ENCODE measurements around the gene DBH. TPM values are rescaled to one million over a fixed set of nuclear protein-coding genes. Genes with fewer than 3 reads are reported as not detected.

Gene DBH
- total RNA-seq, 1 donor from 2014 or later, result not detected

DNA sequence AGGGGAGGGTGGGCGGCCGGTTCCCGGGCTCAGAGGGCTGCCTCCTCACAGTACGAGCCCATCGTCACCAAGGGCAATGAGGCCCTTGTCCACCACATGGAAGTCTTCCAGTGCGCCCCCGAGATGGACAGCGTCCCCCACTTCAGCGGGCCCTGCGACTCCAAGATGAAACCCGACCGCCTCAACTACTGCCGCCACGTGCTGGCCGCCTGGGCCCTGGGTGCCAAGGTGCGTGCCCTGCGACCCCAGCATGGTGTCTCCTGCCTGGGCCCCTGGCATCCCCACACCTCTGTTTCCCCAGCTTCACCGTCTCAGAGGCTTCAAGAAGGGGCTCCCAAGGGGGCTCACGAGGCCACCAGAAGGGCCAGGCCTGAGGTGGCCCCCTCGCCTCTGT is 7.2 kb downstream of the DBH start:
- no peak for DNase-seq (ENCODE audit: low read depth in 2 of 2)

DNA sequence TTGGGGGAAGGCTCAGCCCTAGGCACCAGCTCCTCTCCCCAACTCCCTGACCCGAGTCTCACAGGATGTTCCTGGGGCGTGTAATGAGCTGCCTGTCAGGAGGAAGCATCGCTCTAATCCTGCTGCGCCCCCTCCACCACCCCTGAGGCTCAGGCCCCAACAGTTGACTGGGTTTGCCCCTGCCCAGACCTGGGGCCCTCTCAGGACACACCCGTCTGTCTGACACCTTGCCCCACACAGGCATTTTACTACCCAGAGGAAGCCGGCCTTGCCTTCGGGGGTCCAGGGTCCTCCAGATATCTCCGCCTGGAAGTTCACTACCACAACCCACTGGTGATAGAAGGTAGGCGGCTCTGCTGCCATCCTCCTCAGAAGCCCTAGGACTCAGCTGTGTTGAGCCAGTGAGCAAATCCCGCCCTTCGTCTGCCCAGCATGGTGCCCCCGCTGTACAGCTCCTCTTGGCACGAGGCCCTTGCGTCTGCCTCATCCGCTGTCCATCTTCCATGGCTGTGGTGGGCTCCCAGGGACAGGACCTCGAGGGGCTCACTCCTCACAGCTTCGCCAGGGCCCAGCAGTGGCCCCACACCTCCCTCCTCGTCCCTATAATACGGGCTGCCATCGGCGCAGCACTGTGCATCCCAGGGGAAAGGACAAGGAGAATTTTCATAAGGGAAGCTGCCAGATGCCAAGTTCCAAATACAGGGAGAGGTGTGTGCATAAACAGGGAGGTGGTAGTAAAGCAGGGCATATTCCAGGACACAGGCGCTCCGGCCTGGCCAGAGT is 8.0 kb downstream of the DBH start:
- no peak for DNase-seq (ENCODE audit: low read depth in 2 of 2)

DNA sequence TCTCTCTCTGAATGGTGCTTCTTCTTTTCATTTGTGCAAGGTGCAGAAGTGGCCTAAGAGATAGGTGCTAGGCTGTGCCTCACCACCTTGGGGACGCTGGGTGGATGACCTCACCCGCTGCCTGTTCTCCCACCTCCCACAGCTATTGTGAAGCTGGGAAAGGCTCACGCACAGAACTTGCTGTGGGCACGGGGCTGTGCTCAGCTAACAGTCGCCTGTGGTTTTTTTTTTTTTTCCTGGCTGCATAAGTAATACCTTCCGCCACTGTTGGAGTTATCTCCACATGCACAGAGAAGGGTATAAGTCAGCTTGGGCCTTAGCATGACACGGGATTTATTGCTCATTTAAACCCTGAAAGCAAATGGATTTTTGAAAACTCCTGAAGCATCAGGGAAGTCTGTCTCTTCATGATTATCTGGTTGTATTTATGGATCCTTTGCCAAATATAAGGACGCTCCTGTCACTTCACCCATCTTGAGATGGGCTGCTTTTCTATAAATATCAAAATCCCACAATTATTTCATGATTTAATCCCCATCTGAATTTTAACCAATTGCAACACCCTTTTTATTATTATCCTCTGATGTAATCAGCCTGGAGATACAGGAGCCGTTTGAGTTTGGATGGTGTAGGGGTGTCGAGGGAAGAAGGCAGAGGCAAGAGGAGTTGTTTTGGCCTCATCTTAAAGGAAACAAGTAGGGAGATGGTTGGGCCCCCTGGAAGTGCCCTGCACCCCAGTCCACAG is 9.0 kb downstream of the DBH start:
- no peak for DNase-seq (ENCODE audit: low read depth in 2 of 2)

DNA sequence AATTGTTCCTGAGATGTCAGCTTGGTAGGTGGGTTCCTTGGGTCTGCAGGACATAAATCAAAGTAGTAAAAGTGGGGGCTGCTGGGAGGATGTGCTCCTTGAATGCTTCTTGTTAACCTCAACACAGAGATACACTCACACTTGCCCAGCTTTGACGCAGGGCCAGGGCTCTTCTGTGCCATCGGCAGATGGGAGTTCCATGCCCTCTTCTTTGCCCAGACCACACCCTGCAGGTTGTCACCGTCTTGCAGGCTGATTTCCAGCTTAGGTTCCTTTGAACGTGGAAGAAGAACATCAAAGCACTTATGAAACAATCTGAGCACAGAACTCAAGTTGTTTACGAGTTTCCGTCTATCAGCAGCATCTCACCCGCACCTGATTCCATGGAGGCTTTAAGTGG is 11.0 kb downstream of the DBH start:
- no peak for DNase-seq (ENCODE audit: low read depth in 2 of 2)

DNA sequence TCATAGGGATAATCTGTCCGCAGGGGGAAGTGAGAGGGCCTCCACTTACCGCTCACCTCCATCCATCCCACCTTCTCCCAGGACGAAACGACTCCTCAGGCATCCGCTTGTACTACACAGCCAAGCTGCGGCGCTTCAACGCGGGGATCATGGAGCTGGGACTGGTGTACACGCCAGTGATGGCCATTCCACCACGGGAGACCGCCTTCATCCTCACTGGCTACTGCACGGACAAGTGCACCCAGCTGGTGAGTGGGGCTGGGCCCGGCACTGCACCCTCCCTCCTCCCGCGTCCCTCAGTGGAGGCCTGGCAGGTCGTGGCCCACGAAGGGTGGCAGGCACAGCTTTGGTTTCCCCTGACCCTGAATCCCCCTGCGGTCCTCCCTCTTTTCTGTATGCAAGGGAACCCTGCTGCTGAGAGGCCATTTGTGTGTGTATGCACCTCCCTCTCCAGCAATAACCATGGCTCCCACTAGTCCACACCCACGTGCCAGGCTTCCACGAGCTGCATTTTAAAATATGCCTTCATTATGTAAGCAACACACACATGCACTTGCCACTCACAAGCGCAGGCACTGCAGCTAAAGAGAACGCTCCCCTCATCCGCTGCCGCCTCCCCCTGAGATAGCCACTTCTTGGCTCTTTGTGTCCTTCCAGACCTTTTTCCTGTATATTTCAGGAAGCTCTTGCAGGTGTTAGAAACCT is 11.8 kb downstream of the DBH start:
- DNase-seq (ENCODE audit: low read depth in 2 of 2), result no peak

DNA sequence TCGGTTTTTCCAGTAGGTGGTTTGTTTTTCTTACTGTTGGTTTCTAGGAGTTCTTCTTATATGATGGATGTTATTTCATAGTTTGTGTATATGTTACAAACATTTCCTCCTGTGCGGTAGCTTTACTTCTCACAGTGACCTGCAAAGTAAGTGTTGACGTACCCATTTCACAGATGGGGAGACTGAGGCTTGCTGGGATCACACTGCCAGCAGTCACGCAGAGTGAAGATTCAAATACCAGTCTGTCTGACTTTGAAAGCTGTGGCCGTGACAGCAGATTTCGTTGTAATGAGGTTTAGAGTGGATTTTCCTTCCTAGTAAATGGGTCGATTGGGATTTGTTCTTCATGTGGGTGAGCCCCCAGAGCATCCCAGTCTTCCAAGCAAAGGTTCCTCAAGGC is 13.0 kb downstream of the DBH start:
- DNase-seq (ENCODE audit: low read depth in 2 of 2), result no peak

DNA sequence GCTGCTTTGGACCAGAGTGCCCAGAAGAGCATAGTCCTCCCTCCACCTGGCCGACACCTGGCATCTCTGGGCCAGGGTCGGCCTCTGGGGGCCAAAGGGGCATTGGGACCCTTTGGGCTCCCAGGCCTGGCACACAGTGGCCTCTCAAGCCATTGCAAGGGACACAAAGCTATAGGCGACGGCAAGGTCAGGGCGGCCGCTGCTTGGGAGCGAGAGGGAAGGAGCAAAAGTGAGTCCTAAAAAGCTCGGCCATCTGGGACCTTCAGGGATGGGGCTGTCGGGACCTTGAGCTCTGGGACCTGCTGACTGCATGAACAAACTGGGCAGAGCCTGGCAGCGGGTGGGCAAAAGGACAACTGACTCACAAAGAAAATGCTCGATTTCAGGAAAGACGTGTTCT is 13.9 kb downstream of the DBH start:
- DNase-seq (ENCODE audit: low read depth in 2 of 2), result no peak

DNA sequence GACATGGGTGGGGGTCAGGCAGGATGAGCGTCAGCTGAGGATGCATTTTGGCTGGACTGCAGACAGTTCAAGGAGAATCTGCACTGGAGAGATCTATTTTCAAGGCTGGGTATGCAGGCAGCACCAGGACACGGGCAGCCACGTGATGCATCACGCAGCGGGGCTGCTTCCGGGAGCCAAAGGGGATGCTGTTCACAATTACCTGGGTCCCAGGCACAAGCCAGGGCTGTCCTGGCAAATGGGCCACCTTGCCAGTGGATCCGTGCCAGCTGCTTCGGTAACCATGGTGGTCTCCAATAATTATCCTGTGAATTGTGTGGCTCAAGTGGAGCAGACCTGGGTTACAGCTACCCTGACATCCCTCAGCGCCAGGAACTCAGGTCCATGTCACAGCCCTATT is 17.5 kb downstream of the DBH start:
- no peak for DNase-seq (ENCODE audit: low read depth in 2 of 2)

DNA sequence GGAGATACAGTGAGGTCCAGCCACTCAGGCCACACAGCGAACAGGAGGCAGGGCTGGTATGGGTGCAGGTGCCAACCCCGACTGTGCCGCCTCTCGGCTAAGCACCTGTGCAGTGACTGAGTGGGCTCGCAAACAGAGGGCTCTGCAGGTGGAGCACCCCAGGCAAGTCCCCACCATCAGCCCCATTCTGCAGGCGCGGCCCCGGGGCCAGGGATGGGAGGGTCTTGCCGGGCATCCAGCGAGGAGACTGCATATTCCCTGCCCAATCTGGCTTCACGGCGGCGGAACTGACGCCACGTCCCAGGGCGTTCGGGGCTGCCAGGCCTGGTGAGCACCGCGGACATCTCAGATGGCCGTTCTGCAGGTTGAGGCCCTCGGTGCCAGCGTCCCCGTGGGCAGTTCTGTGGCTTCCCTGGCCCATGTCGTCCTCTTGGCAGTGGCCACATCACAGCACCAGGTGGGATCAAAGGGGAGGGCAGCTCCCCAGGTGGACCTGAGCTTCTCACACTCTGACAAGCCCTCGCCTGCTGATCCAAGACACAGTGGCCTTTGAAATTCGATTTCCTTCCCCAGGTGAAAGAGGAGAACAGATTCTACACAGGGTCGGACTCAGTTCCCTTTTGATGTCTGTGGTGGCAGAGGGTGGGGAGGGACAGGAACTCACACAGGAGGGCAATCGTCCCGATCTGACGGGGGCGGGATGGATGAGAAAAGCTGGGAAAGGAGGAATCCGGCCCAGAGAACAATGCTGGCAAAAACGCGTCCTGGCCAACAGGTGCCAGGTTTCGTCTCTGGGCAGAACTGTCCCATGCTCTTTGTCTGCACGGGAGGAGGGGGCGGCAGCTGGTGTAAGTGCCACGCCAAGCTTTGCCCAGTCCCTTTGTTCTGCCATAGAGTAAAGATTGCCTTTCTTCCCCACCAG is 18.8 kb downstream of the DBH start:
- no peak for DNase-seq (ENCODE audit: low read depth in 2 of 2)

DNA sequence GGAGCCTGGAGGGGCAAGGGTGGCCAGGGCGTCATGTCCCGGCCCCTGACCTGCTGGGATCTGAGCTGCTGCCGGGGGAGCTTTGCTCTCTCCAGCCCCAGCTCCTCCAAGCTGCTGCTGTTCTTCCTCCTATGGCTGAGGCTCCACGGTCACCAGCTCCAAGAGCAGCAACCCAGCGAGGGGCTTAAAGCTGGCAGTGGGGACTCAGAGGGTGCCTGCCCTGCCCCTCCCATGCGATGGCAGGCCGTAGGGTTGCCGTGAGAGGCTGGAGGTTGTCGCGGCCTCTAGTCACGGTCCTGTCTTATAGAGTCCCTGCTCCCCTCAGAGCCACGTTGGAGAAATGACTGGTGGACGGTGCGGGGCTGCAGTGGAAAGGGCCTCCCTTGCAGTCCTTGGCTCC is 19.5 kb downstream of the DBH start:
- DNase-seq (ENCODE audit: low read depth in 2 of 2), result no peak

DNA sequence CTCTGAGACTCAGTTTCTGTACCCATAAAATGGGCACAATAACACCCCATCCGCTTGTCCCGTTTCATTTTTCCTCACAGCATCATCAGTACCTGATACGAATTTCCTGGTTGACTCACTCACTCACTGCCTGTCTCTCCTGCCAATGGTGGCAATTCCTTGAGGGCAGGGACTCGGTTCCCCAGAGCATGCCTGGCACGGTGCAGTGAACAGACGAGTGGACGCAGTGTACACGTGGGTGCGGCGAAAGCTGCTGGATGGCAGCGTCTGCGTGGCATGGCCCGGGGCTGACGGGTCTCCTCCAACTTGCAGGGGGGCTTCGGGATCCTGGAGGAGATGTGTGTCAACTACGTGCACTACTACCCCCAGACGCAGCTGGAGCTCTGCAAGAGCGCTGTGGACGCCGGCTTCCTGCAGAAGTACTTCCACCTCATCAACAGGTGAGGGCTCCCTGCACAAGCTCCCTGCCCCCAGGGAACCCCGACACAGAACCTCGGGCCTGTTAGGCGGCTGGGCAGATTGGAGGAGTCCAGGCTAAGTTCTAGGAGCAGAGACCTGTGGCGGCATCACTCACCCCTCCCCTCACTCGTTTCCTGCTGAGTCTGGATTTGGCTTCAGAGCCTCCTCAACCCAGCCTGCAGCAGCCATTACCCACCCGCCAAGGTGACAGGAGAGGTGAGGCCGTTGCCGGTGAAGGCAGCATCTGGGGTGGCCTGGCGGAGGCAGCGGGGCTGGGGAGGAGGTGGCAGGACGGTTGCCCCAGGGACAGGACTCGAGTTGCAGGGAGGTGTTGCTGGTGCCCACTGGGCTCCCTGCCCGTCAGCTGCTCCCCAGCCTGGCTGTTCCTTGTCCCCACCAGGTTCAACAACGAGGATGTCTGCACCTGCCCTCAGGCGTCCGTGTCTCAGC is 20.3 kb downstream of the DBH start:
- DNase-seq (ENCODE audit: low read depth in 2 of 2), result no peak

DNA sequence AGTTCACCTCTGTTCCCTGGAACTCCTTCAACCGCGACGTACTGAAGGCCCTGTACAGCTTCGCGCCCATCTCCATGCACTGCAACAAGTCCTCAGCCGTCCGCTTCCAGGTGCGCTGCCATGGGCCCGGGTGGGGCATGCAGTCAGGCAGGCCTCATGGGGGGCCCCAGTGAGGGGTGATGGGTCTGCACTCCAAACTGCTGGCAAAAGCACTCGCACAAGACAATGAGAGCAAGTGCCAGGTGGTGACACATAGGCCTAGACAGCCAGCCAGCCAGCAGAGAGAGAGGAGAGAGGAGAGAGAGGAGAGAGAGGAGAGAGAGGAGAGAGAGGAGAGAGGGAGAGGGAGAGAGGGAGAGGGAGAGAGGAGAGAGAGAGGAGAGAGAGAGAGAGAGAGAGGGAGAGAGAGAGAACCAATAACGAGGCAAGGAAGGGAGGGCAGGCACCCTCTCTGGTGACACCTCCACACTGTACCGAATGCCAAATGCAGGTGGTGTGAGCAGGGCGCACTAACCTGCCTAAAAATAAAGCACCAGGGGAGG is 21.0 kb downstream of the DBH start:
- no peak for DNase-seq (ENCODE audit: low read depth in 2 of 2)

DNA sequence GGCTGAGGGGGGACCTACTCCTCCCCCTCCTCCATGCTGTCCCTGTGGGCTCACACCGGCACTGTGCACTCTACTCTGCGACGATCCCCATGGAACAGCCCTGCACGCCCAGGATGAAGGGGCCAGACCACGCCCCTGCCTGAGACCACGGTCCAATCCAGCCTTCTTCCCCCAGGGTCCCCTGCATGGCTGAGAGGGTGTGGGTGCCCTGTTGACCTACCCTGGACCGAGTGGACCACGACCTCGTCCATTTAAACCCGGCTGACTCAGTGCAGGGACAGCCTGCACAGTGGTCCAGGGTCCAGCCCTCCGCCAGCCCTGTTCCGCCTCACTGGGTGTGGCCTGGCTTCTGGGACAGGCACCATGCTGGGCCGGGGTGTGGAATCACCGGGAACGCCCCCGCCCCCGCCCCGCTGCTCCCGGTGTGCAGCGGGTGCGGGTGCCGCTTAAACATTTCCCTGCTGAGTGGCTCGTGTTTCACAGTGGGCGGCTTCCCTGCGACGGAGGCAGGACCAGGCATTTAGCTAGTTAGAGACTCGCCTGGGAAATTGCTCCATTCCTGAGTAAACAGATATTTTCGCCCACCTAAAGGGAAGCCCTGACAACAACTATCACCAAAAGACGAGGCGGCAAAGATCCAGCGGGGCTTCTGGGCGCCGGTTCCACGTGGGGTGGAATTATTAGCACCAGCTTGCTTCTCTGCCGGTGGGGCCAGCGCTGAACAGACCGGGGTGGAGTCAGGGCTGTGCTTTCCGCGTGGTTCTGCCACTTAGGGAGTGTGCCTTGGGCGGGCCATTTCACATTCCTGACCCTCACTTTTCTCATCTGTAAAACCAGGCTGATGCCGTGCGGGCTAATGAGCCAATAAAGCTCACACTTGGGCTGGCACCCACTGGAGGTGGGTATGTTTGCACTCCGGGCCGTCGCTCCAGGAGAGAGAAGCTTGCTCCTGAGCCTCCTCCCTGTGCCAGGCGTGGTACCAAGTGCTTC is 22.6 kb downstream of the DBH start:
- no peak for DNase-seq (ENCODE audit: low read depth in 2 of 2)

DNA sequence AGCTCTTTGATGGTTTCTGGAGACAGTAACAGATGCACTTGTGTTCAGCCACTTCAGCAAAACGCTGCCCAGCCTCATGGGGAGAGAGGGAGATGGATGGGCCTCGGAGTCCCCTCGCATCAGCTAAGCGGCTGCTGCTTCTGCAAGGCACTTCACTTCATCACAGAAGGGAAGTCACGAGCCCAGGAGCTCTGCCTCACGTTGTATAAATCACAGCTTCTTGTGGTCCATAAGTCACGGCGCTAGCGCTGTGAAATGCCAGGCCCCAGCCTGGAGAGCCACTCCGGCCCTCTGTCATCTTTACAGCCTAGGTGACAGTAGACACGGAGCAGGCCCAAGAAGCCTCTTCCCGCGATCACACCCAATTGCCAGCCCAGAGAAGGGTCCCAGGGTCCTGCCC is 23.4 kb downstream of the DBH start:
- DNase-seq (ENCODE audit: low read depth in 2 of 2), result no peak

DNA sequence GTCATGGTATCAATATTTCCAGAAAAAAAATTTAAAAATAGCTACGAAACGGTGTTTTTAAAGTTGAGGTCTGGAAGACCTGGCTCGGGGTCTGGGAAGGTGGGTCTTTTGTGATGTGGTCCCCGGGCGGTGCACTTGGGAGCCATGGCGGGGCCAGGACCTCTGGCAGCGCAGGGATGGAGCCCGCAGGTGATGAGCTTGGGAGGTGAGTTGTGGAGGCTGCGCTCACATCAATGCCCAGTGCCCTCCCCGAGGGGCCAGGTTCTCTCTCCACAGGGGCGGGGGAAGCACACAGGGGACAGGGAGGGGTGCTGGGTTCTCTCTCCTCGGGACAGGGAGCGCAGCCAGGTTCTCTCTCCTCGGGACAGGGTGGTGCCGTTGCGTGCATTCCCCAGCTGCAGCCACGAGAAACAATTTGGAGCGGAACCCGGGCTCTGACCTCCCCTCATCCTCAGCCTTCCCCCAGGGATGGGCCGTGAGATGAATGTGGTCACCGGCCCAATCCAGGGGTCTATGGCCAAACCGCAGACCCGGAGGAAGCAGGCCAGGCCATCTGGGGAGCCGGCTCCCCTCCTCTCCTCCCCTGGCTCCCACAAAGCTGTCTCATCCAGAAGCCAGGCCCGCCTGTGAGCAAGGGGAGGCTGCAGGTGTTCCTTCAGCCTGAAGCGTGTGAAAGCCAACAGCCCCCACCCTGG is 25.8 kb downstream of the DBH start:
- DNase-seq (ENCODE audit: low read depth in 2 of 2), result no peak

DNA sequence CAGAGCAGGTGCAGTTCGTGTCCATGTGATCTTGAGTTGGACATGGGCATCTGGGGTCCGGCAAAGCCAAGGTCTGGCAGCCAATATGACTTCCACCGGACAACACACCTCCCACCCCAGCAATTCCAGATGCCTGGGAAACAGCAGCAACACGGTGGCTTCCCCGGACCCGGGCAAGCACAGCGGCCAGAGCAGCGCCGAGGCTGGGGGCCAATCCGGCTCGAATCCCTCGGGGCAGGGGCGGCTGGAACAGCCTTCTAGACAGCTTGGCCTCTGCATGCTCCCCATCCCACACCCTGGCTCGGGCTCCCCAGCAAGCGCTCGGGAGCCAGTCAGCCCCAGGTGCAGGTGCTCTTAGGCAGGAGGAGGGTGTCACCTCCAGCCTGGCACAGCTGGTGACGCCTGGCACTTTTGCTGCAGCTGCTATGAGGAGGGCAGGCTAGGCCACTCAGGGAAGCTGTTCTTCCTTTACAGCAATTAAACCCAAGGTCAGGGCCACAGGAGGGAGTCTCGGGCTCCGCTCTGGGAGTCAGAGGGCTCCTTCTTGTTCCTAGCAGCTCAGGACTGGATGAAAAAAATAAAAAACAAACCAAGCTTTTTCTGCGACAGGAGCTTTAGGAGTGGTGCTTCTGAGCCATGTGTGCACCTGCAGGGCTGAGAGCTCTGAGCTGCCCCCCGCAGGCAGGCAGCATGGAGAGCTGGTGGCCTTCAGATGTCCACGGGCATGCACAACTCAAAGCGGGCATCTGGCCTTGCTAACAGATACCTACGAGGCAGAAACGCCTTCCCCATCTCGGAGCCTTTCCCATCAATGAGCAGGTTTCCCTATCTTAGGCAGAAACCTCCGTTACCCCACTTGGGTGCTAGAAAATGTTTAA is 28.2 kb downstream of the DBH start:
- no peak for DNase-seq (ENCODE audit: low read depth in 2 of 2)

DNA sequence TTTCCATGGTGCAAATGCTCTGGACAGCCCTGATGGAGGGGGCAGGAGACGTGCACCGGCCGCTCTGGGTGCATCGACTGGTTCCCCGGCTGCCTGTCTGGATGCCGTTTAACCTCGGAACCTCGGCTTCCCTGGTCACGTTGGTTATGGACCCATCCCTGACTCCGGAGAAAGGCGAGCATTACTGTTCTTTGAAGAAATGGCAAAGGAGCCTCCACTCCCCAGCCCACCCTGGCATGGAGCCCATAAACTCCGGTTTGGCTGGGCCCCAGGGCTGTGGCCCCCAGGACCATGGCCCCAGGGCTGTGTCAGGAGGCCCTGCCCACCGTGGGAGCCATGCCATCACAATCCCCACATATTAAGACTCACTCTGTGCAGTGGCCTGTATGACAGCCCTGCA is 28.9 kb downstream of the DBH start:
- DNase-seq (ENCODE audit: low read depth in 2 of 2), result no peak

All from dermis microvascular lymphatic vessel endothelial cell (primary cell).